NCI-H2227 treated with DMSO at 0.1 percent for 48 hours (cell line): ENCODE data around the gene SEMA5A.

Experiments used
- DNase-seq: peaks from one replicate; lab custom pipeline; 2025; lab: John Stamatoyannopoulos, UW

Gene SEMA5A

DNA sequence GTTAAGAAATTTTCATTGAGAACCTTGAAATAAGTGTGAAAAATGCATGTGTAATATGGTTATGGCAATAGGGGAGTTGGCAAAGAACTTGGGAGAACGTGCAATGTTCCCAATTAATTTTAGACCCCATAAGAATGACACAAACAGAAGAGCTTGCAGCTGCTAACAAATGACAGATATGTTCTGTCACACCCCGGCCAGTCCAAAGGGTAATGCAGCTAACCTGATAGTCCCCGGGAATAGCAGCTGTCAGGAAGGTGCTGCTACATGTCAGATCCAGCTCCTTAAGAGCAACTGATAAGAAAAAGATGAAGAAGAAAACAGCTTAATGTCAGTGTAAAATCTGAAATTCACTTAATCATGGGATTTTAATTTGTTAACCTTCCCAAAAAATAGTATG lies 30.4 kb downstream of the SEMA5A start:
- DNase-seq, result no peak

GRCh38 chr5:9514968-9515367 lies 30.9 kb downstream of the SEMA5A start:
- no peak for DNase-seq

DNA sequence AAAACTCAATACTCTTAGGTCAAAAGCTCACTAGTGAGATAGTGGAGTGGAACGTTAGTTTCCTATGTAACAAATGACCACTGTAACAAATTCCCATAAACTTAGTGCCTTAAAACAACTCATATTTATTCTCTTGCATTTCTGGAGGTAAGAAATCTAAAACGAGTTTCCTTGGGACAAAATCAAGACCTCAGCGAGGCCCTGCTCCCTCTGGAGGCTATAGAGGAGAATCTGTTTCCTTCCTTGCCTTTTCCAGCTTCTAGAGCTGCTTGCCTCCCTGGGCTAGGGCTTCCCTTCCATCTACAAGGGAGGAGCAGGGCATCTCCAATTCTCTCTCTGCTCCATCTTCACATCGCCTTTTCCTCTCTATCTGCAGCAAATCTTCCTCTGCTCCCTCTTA lies 32.0 kb downstream of the SEMA5A start:
- no peak for DNase-seq

DNA sequence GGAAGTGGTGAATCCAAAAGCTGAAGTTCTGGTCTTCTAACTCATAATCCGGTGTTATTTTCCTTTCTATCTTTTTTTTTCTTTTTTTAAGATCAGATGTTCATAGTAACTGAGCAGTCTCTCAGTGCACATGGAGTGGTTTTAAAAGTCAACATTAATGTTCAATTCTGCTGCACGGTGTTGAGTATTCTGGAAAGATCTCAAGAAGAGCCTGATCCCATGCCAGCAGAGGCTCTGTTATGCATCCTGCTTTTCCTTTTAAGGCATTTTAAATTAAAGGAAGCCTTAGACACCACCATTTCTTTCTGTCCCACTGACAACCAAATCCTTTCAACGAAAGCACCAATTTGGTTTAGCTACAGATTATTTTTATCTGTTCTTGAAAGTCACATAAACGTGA lies 33.4 kb downstream of the SEMA5A start:
- no peak for DNase-seq

- no peak for DNase-seq
Observed at GRCh38 chr5:9507974-9508373, 37.9 kb downstream of the SEMA5A start.

DNA sequence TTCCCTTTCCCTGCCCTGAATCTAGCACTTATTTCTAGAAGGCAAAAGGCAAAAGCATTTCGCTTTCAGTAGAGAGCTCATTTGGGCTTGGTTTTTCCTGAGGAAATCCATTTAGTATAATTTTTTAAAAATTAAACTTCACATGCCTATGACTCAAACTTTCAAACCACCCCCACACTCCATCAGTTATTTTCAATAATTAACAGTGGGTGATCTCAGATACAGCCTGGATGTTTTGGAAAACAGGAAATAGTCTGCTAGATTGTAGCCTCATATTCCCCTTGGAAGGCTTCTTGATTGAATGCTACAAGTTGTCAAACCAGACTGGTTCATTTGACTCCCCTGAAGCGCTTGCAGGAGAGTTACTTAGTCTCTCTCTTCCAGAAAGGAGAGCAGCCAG lies 40.6 kb downstream of the SEMA5A start:
- DNase-seq, result no peak

DNA sequence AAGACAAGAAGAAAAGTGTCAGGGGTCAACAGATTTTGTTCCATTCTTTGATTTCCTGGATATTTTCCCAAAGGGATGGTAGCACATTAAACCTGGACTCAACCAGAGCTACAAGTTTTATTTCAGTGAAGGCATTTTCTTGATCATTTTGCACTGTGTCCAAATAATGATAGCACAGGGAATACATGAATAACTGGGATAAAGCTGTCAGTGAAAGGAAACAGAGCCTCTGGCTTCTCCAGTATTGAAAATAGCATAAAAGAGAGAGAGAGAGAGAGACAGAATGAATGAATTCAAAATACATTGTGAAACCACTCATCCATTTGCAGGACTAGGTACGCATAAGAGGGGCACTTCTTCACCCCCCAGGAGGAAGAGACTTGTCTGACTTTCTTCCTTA lies 43.0 kb downstream of the SEMA5A start:
- DNase-seq, result no peak

- DNase-seq, result no peak
Observed at GRCh38 chr5:9502050-9502834, 43.6 kb downstream of the SEMA5A start.

DNA sequence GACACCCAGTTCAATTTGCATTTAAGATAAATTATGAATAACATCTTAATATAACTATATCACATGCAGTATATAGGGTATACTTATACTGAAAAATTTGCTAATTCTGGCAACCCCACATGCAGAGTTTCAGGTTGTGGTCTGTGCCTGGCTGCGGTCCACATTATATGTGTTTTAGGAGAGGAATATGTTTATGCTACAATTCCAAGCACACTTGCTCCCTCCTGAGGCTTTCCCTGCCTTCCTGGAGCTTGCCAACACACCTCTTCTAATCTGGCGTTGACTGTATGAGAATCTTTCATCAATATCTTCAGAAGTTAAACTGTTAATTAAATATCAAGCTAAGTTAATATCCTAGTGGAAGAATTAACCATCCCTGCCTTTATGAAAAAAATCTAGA lies 45.2 kb downstream of the SEMA5A start:
- no peak for DNase-seq

GRCh38 chr5:9500193-9500592 lies 45.7 kb downstream of the SEMA5A start:
- no peak for DNase-seq

- no peak for DNase-seq
Observed at GRCh38 chr5:9499498-9499876, 46.4 kb downstream of the SEMA5A start.

DNA sequence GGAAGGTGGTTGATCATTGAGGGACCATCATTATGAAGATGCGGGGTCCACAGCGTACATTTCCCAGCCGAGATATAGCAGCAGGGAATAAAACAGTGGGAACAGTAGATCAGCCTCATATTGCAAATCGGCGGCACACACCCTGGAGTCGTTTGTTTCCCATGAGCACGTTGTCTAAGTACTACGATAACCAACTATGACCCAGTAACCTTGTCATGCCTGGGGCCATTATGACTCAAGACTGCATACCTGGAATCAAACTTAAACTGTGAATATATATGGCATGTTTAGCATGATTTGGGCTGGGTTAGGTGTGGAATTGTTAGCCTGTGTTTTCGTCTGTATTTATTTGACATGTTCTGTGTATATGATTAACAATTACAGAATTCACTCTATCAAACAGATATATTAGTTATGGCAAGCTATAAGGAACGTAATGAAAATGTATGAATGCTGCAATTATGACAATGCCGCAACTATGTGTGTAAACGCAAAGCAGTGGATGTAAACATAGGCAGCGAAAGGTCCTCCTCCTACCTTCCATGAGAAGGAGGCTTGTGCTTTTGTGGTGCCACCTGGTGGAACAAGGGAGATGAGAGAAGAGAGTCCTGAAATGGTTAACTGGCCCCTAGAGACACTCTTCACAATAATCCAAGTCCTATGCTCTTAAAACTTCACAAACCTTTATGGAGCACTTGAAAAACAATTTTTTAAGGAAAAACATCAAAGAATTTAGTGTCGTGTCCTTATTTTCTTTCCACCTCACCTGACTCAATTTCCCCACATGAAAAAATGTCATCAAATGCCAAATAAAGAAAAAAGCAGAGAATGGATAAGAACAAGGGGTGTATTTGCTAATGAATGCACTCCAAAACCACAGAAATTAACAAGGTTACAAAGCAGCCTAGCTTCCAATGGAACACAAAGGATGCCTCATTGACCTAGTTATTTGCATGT lies 47.1 kb downstream of the SEMA5A start:
- no peak for DNase-seq

DNA sequence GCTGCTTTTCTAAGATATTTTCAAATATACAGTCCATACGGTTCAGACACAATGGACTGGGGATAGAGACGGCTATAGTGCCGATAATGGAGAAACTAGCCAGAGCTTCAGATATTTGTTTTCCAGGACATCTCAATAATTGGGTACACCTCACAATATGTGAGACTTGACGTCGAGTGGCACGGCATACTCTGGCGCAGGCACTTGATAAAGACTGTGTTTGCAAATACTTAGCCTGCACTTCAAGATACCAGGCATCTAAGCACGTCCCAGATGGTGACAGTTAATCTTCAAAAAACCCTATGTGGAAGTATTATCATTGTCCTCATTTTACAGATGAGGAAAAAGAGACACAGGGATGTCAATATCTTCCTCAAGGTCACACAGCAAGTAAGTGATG lies 48.5 kb downstream of the SEMA5A start:
- DNase-seq, result no peak

DNA sequence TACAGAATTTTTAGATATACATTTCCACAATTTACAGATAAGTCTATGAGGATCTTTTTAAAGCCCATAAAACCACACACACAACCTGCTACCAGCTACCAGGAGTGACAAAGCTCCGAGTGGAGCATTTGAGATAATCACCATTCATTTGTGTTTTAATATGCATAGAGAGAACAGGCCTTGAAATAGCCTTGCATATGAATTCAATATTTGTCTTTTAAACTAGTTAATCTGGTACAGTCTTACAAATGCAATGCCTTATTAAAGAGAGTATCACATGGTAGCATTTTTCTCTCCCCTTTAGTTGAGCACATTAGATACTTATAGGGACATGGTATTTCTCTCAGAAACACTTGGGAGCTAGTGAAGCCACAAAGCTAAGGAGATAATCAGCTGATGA lies 49.1 kb downstream of the SEMA5A start:
- no peak for DNase-seq

DNA sequence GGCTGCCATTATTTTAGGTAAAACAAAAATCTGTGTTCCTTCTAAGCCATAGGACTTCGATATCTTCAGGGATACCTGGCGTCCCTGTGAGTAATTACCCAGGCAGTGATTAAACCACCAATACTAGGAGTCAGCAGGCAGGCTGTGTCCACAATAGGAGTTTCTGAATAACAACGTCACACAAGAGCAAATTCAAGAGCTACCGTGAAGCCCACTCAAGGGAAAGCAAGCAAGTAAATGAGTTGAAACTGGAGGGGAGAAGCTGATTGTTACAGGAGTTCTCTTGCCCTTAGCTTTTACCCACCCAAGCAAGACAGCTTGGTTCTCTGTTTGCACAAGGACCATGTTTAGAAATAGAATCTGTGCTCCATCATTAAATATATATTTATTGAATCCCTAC lies 50.8 kb downstream of the SEMA5A start:
- DNase-seq, result no peak

- no peak for DNase-seq
Observed at GRCh38 chr5:9494301-9494700, 51.6 kb downstream of the SEMA5A start.

- DNase-seq, result no peak
Observed at GRCh38 chr5:9490494-9491097, 55.3 kb downstream of the SEMA5A start.

DNA sequence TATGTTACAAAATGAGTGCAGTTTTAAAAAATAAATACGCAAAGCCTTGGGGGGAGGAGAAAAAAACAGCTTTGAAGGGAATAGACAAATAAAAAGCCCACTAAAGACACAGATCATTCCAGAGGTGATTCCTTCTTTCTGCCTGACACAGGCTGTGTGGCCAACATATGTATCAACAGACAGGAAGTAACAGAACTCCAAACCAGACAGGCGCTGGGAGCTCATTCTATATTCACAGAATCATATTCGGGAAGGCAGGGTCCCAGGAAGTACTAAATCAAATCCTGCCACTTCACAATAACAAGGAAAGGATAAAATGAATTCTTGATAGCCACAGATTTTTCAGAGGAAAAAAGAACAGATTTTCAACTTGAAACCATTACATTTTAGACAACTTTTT lies 62.1 kb downstream of the SEMA5A start:
- no peak for DNase-seq

- no peak for DNase-seq
Observed at GRCh38 chr5:9483243-9483642, 62.6 kb downstream of the SEMA5A start.

GRCh38 chr5:9482381-9482780 lies 63.5 kb downstream of the SEMA5A start:
- no peak for DNase-seq

DNA sequence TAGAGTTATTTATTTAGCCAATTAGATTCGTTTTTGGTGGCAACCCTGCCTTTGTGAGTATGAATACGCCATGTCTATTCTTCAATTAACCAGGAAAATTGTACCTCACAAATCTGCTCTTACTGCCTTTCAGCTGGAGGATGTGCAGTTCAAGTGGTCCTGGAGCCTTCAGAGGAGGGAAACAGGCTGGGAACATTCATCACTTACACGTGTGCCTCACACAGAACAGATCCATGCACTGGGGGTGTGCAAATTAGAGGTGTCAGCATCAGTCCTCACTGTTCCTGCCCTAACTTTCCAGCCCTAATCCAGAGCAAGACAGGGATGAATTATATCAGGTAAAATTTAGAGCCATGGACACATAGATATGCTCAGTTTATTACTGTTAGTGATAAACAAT lies 65.4 kb downstream of the SEMA5A start:
- no peak for DNase-seq

GRCh38 chr5:9479990-9480389 lies 65.9 kb downstream of the SEMA5A start:
- no peak for DNase-seq

DNA sequence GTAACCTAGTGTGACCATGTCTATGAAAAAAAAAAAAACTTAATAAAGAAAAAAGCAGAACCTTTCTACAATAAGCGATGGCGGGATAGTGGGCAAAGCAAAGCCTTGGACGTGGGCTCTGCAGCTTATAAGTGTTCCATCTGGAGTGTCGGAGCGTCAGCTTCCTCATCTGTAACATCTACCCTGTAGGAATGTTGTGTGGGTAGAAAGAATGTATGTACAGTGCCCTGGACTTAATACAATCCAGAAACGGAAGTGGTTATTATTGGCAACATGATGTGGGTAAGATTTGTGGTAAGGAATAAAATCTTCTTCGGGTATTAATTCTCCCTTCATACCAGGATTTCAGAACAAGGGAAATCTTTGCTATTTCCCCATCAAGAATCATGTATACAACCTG lies 66.5 kb downstream of the SEMA5A start:
- no peak for DNase-seq
